Measurements from ENCODE around the gene GNAZ.
A peak's percentile ranks its signal among the peaks of the same experiment; 100 is the strongest.
"Not testable (repeated sequence)": the region's sequence is repeated elsewhere in the genome, so short reads cannot be mapped to it uniquely, and the experiment has no call there.

Gene GNAZ

GRCh38 chr22:23133922-23134321 lies 63.6 kb downstream of the GNAZ start:
- no peak for DNase-seq (ENCODE audit: low spot score)

GRCh38 chr22:23136991-23137390 lies 66.7 kb downstream of the GNAZ start:
- not testable (repeated sequence) for DNase-seq (ENCODE audit: low spot score)

GRCh38 chr22:23137468-23137867 lies 67.1 kb downstream of the GNAZ start:
- DNase-seq (ENCODE audit: low spot score): no peak

GRCh38 chr22:23137905-23138561 lies 67.7 kb downstream of the GNAZ start:
- no peak for DNase-seq (ENCODE audit: low spot score)

- DNase-seq (ENCODE audit: low spot score): no peak
Measured at GRCh38 chr22:23138584-23139435, 68.5 kb downstream of the GNAZ start.

GRCh38 chr22:23140385-23140784 lies 70.1 kb downstream of the GNAZ start:
- no peak for DNase-seq (ENCODE audit: low spot score)

- DNase-seq (ENCODE audit: low spot score): no peak
Measured at GRCh38 chr22:23142546-23143105, 72.3 kb downstream of the GNAZ start.

GRCh38 chr22:23143119-23143518 lies 72.8 kb downstream of the GNAZ start:
- no peak for DNase-seq (ENCODE audit: low spot score)

GRCh38 chr22:23144432-23144831 lies 74.1 kb downstream of the GNAZ start:
- DNase-seq (ENCODE audit: low spot score): no peak

- peak; percentile 99 for DNase-seq (ENCODE audit: low spot score)
Measured at GRCh38 chr22:23144932-23145877, 74.9 kb downstream of the GNAZ start, which contains the start of gene RAB36. Gene RAB36 (plus strand): TSS chr22:23145477. CDS start chr22:23146617, 1,140 bp downstream.

GRCh38 chr22:23145878-23146470 lies 75.7 kb downstream of the GNAZ start:
- no peak for DNase-seq (ENCODE audit: low spot score)

- no peak for DNase-seq (ENCODE audit: low spot score)
Measured at GRCh38 chr22:23146478-23147205, 76.3 kb downstream of the GNAZ start.

GRCh38 chr22:23147617-23148387 lies 77.5 kb downstream of the GNAZ start:
- DNase-seq (ENCODE audit: low spot score): no peak

GRCh38 chr22:23149743-23150238 lies 79.5 kb downstream of the GNAZ start:
- no peak for DNase-seq (ENCODE audit: low spot score)

- no peak for DNase-seq (ENCODE audit: low spot score)
Measured at GRCh38 chr22:23150762-23151161, 80.4 kb downstream of the GNAZ start.

- DNase-seq (ENCODE audit: low spot score): no peak
Measured at GRCh38 chr22:23151827-23152226, 81.5 kb downstream of the GNAZ start.

GRCh38 chr22:23152238-23153114 lies 82.2 kb downstream of the GNAZ start:
- DNase-seq (ENCODE audit: low spot score): no peak

GRCh38 chr22:23153994-23154393 lies 83.7 kb downstream of the GNAZ start:
- no peak for DNase-seq (ENCODE audit: low spot score)

GRCh38 chr22:23154461-23154860 lies 84.1 kb downstream of the GNAZ start:
- no peak for DNase-seq (ENCODE audit: low spot score)
